Hypothalamus (tissue), 51 donors: ENCODE data around the gene PRKRIP1.
"Not testable (repeated sequence)": the region's sequence is repeated elsewhere in the genome, so short reads cannot be mapped to it uniquely, and the experiment has no call there.

Source experiments
- DNase-seq, 51 donors: peaks; one replicate each; lab custom pipeline; 2025; lab: John Stamatoyannopoulos, UW

The PRKRIP1 gene

DNA sequence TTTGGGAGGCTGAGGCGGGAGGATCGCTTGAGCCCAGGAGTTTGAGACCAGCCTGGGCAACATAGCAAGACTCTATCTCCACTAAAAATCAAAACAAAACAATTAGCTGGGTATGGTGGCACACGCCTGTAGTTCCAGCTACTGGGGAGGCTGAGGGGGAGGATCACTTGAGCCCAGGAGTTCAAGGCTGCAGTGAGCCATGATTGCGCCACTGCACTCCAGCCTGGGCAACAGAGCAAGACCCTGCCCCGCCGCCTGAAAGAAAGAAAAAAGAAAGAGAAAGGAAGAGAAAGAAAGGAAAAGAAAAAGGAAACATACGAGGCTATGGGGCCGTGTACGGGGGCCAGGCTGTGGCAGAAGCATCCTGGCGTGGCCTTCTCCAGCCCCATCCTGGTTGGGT, 58.8 kb downstream of the PRKRIP1 start:
- DNase-seq = not testable (repeated sequence)

DNA sequence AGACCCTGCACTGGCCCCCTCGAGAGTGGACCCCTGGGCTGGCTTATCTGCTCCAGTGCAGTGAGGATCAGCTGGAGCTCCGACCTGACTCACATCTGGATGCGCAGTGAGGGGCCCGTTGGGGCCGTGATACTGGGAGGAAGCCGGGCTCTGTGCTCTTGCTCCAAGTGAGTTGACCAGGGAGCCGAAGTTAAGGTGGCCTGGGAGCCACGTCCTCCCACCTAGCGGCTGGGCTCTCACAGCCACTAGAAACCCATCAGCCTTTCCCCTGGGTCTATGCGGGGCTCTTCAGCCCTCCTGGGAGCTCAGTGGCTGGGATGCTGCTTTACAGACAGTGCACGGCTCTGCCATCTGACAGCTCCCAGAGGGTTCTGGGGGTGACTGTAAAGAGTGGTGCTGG, 59.4 kb downstream of the PRKRIP1 start:
- no peak for DNase-seq

DNA sequence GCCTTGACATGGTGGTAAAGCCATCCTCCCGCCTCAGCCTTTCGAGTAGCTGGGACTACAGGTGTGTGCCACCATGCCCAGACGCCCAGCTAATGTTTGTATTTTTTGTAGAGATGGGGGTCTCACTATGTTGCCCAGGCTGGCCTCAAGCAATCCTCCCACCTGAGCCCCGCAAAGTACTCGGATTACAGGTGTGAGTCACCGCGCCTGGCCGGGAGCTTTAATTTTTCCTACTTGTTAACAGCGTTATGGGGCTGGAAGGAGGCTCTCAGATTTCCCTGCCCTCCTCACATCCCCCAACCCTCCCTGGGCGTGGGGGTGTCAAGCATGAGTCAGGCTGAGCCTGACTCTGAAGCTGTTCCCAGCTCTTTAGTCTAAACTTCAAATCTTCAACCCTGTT, 60.2 kb downstream of the PRKRIP1 start:
- peak in 2 of 51 donors; percentile 21 to 34 for DNase-seq

DNA sequence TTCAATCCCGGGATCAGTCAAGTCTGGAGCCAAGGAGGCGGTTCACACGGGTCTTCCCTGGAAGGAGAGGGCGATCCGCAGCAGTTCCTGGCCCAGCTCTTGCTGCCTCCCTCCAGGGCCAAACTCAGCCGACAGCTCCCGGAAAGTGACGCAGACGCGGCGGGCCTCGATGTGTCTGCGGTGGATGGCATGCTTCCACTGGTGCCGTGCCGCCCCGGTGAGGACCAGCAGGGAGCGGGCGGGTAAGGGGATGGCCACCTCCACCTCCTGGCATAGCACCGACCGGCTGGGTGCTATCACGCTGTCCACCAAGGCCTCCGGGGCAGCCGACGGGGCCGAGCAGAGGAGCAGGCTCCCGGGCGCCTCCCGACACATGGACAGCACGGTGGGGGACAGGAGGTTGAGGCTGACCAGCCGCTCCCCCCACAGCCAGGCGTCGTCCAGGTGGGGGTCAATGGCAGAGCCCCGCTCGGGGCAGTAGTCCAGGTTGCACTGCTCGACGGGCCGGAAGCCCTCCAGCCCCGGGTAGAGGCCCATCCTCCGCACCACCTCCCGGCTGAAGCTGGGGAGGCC, 61.3 kb downstream of the PRKRIP1 start:
- DNase-seq = no peak

DNA sequence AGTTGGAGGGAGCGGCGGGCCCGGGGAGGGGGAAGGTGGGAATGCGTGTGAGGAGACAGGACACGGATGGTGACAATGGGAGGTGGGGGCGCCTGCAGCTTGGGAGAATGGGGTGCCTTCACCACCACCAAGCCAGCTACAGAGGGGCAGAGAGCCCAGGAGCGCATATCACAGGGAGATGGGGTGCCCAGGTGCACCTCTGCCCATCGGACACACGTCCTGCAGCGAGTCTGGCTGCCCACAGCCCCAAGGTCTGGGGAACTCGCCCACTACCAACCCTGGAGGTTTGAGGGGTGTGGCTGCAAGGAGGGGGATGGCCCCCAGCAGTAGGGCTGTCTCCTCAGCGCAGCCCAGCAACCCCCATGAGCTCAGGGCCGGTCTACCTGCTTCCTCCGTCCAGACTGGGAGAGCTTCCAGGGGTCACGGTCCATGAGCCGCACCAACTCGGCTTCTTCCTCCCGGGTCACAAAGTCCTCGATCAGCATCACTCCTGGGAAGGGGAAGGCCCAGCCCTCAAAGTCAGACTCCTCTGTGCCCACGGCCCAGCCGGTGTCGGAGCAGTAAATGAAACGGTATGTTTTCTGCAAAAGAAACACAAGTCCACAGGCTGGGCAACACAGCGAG, 63.2 kb downstream of the PRKRIP1 start:
- no peak for DNase-seq

DNA sequence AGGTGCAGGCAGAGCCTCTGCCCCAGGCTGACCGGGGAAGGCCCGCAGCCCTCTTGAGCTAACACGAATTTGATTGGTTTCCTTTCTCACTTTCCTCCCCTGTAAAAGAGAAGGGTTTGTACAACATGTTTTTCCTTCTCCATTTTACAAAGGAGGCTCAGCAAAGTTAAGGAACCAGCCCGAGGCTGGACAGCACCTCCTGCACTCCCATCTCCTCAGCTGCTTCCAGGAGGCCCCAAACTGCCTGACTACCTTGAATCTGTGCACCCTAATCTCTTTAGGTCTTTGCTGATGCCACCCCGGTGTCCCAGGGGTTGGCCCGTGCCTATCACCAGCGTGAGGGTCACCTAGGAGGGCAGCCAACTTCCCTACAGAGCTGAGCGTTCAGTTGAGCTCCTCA, 64.3 kb downstream of the PRKRIP1 start:
- DNase-seq = no peak

DNA sequence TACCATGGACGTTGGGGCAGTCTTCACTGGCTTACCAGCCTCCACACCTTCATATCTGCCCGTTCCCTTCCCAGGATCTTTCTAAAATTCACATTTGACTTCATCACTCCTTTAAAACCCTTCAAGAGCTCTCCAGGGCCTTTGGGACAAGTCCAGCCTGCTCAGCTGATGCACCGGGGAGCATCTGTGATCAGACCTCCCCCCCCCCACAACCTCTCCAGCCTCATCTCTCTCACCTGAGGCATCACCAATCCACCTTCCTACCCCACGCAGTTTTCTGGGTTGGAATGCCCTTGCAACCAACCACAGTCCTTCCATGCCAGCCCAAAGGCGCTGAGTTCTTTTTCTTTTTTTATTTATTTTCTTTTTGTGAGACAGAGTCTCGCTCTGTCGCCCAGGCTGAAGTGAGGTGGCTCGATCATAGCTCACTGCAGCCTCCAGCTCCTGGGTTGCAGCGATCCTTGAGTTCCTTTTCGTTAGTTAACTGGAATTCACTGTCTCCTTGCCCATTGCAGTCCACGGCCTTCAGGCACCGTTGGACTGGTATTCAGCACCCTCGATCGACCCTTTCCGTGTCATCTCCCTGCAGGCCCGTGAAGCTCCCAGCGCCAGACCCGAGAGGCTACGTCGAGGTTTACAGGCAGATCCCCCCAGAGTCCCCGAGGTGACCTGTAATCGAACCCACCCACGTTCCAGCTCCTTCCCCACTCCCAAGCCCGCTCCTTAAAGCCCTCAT, 67.8 kb downstream of the PRKRIP1 start:
- peak in 1 of 51 donors; percentile 20 for DNase-seq

DNA sequence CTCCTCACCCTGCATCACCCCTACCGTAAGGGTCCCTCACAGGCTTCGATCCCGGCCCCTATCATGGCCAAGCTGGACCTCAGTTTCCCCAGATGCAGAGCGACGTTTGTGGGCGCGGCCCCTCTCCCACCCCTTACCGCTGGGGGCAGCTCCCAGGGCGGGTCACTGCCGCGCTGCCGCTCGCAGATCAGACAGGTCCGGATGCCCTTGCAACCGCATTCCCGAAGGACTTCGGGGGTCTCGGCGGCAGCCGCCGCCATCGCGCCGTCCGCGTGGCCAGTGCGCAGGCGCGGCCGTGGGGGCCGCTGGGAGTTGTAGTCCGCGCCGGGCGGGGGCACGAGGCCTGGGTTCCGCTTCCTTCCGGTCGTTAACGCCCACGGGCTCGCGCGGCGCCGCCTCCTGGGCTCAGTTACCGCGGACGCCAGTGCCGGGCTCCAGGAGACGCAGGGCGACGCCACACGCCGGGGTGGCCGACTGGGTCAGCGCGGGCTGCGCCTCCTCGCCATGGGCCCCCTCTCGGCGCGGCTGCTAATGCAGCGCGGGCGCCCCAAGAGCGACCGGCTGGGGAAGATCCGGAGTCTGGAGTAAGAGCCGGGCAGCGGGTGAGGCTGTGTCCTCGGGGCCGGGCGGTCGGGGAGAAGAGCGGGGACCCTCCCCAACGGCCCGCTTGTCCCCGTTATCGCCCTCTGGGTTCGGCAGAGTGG, 68.6 kb downstream of the PRKRIP1 start, which contains the start of the genes ALKBH4 and LRWD1:
ALKBH4 (minus strand) TSS at position 287 of the 704 bp plus-strand sequence; CDS start at position 260, 27 bp downstream.
LRWD1 (plus strand) TSS at position 408 of the 704 bp plus-strand sequence; CDS start at position 505, 97 bp downstream.
- DNase-seq = peak; percentile 30 to 94 (median 83)

DNA sequence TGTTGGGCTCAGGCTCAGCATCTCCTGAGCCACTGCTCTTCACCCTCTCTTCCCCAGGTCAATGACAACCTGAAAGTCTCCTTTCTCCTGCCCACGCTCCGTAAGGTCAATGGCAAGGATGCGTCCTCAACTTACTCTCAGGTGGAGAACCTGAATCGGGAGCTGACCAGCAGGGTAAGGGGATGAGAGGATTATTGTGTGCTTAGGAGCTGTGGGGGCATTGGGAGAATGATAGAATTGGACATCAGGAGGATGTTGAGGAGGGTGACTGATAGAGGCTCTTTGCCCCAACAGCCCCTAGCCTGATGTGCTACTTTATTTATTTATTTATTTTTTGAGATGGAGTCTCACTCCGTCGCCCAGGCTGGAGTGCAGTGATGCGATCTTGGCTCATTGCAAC, 69.9 kb downstream of the PRKRIP1 start:
- no peak for DNase-seq

DNA sequence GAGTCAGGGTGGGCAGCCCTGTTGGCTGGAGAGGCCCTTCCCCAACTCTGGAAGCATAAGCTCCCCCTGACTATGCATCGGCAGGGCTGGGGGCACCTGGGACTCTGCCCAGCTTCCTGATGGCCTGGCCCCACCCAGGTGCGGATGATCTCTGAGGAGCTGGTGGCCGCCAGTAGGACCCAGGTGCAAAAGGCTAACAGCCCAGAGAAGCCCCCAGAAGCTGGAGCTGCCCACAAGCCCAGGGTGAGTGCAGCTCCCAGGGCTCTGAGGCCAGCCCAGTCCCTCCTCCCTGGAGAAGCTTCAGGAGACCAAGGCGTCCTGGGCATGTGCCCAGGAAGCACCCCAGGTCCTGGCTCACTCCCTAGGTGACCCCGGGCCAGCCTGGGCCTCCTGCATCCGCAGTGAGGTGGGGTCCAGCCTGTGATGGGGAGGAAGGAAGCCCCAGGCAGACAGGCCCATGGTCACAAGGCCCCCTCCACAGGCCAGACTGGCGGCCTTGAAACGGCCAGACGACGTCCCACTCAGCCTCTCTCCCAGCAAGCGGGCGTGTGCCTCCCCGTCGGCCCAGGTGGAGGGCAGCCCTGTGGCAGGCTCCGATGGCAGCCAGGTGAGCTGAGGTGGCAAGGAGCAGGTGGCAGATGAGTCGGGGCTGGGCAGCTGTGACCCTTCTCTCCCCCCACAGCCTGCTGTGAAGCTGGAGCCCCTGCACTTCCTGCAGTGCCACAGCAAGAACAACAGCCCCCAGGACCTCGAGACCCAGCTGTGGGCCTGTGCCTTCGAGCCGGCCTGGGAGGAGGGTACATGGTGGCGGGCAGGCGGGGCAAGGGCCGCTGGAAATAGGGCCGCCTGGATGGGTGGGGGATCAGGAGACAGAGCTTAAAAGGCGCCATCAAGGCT, 71.7 kb downstream of the PRKRIP1 start:
- no peak for DNase-seq

DNA sequence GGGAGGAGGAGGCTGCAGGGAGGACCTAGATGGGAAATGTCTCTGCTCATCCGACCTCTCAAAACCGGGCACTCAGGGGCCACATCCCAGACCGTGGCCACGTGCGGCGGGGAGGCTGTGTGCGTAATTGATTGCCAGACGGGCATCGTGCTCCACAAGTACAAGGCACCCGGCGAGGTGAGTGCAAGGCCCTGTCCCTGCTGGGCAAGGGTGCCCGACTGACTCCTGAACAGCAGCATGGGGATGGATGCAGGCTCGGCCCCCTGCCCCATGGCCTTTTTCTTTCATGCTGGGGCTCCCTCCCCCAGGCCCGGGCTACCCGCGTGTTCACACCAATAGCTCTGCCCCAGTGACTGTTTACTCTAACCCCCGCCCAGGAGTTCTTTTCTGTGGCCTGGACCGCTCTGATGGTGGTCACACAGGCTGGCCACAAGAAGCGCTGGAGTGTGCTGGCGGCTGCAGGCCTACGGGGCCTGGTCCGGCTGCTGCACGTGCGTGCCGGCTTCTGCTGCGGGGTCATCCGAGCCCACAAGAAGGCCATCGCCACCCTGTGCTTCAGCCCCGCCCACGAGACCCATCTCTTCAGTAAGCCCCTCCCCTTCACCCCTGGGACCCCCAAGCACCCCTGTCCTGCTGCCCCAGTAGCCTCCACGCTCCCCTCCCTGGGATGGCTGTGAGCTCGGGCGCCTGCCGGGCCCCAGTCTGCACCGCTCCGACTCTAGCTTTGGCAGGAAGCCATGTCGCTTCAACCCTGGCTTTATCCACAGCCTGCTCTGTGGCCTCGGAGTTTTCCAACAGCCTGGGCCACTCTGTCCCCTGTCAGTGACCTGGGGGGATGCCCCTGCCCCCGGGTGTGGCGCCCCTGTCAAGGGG, 72.6 kb downstream of the PRKRIP1 start:
- DNase-seq = peak in 2 of 51 donors; percentile 22 to 24

DNA sequence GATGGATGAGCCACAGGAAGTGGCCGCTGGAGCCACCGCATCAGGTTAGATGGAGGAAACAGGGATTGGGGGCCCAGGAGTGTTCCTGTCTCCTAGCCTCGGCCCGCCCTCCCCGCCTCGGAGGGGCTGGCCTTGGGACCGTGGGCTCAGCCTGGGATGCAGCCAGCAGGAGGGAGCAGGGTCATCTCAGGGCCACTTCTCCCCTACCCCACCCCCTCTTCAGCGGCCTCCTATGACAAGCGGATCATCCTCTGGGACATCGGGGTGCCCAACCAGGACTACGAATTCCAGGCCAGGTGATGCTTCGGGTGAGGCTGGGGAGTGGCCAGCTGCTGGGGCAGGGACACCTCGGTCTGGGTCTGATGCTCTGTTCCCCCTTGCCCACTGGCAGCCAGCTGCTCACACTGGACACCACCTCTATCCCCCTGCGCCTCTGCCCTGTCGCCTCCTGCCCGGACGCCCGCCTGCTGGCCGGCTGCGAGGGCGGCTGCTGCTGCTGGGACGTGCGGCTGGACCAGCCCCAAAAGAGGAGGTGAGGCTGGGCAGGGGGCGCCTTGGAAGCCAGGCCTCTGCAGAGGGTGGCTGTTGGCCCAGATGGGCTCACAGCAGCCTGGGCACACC, 73.3 kb downstream of the PRKRIP1 start:
- no peak for DNase-seq

DNA sequence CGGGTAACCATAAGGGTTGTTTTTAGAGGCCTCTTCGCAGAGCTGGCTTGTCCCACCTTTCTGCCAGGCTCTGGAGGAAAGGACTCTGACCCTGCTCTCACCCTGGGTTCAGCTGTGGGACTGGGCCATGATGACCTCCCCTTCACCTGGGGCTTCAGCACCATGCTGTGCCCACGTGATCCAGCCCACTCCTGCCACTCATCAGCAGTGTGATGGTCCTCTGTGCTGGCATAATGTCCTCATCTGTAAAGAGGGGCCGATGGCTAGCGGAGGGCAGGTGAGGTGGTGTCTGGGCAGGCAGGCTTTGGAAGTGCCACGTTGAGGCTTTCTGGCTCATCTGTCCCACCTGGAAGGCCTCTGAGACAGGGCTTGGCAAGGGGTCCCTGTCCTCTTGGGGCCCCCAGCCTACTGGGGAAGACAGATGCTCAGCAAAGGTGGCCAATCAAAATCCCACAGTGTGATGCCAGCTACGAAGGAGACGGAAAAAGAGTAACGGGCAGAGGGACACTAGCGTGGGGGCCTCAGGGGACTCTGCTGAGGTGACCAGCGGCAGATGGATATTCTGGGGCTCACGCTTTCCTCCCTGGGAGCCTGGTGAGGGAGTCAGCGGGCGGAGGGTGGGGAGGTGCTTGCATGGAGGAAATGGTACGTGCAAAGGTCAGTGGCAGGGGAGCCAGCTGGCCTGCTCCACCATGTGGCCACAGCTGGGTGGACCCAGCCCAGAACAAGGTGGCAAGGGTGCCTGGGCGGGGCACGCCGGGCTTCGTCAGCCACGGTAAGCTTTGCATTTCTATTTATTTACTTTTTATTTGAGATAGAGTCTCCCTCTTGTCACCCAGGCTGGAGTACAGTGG, 74.0 kb downstream of the PRKRIP1 start:
- no peak for DNase-seq

DNA sequence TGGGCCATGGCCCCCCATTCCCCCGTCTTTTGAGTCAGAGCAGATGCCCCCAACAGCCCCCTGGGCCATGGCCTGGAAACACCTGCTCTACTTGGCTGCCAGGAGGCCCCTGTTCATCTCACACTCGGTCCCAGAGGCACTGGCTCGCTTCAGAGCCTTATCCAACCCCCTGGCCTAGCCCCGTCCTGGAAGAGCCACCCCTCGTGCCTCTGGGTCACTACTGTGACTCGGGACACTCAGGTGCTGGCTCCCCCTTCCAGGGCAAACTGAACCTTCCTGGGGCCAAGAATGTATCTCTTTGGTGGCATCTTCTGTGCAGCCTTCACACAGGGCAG, 75.6 kb downstream of the PRKRIP1 start:
- DNase-seq = no peak

DNA sequence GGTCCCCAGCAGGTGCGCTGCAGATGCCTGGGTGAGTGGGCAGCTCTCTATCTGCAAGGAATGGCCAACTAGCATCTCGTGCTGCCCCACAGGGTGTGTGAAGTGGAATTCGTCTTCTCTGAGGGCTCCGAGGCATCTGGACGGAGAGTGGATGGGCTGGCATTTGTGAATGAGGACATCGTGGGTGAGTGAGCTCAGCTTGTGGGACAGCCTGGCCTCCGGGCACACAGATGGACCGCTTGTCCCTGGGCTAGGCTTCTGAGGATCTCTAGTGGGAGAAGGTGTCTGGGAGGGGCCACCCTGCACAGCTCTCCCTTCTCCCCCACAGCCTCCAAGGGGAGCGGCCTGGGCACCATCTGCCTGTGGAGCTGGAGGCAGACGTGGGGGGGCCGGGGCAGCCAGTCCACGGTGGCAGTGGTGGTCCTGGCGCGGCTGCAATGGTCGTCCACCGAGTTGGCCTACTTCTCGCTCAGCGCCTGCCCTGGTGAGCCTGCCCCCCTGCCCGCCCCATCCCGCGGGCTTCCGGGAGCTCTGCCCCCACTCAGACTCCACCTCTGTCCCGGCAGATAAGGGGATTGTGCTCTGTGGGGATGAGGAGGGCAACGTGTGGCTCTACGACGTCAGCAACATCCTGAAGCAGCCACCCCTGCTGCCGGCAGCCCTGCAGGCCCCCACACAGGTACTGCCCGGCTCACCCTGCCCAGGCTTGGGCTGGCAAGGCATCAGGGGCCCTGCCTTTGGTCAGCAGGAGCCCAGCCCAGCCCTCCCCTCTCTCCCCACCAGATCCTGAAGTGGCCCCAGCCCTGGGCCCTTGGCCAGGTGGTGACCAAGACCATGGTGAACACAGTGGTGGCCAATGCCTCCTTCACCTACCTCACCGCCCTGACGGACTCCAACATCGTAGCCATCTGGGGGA, 76.2 kb downstream of the PRKRIP1 start:
- DNase-seq = no peak

DNA sequence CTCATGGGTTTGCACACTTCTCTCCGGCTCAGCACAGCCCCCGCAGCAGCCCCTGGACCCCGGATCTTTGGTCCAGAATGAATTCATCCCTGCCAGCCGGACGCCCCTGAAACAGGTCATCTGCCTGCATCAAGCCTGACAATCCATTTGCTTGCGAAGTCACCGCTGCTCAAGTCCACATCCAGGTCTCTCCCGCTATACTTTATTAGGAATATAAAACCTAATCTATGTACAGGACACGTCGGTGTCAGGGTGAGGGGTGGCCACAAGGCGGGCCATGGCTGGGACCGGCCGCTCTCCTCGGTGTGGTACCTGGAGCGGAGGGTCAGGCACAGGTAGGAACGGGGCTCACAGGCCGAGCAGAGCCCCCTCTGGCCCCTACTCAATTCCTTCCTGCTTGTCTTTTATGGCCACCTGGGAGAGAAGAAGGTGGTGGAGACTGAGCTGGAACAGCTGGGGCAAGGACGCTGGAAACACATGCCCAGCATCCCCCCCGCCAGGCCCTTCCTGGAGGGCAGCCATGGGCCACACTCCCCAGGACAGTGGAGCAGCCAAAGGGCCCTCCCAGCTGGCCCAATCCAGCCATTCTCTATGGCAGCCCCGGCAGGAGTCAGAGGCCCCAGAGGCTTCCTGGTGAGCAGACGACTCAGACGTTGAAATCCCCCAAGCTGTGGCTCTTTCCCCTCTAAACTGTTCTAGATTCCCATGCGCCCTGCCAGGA, 77.3 kb downstream of the PRKRIP1 start:
- peak in 24 of 51 donors; percentile 4 to 62 (median 28) for DNase-seq
